CD14-positive monocyte (primary cell): ENCODE results near the gene SBF2. TPM values are rescaled to one million over a fixed set of nuclear protein-coding genes. Genes with fewer than 3 reads are reported as not detected.

Source experiments
- DNase-seq, 3 donors: peaks; one replicate each; pipeline ENCODE4 v3.0.0-alpha.2; 2011 to 2022
- H2AFZ ChIP-seq: 2 replicates; pipeline ENCODE4 v1.6.0; 2012; ENCODE audit warnings: mild to moderate bottlenecking, low read depth, low read length, inconsistent platforms; ENCODE audit not compliant: insufficient read depth, poor library complexity, severe bottlenecking
- H3K27ac ChIP-seq, 2 donors: 1 replicate in 1 of 2; 2 replicates in 1 of 2; pipeline ENCODE4 v1.5.1; 2012 to 2013; ENCODE audit warnings: low read length in 2 of 2, control low read depth in 1 of 2, inconsistent platforms in 1 of 2, low read depth in 1 of 2, mild to moderate bottlenecking in 1 of 2
- H3K27me3 ChIP-seq, 2 donors: one replicate each; pipeline versions ENCODE4 v1.6.0 to v1.6.1; 2011 to 2013; ENCODE audit warnings: low read length in 2 of 2; ENCODE audit not compliant: control insufficient read depth in 2 of 2, insufficient read depth in 2 of 2
- H3K36me3 ChIP-seq, 2 donors: replicated peaks in 1 of 2; 1 replicate in 1 of 2; 2 replicates in 1 of 2; pipeline versions ENCODE4 v1.5.1 to v1.6.1; 2012 to 2013; ENCODE audit warnings: low read length in 2 of 2, control low read depth in 1 of 2, inconsistent platforms in 1 of 2, mild to moderate bottlenecking in 1 of 2; ENCODE audit not compliant: insufficient read depth in 2 of 2, control insufficient read depth in 1 of 2
- H3K4me1 ChIP-seq, 2 donors: 1 replicate in 1 of 2; 2 replicates in 1 of 2; pipeline versions ENCODE4 v1.5.1 to v1.6.1; 2012 to 2013; ENCODE audit warnings: low read length in 2 of 2, control low read depth in 1 of 2, inconsistent platforms in 1 of 2, mild to moderate bottlenecking in 1 of 2, moderate library complexity in 1 of 2; ENCODE audit not compliant: insufficient read depth in 2 of 2, control insufficient read depth in 1 of 2
- H3K4me2 ChIP-seq: replicated peaks from 2 replicates; pipeline ENCODE3; 2012; ENCODE audit warnings: low read length, moderate library complexity, mild to moderate bottlenecking; ENCODE audit not compliant: poor library complexity, severe bottlenecking; ENCODE audit errors: extremely low read depth
- H3K4me3 ChIP-seq, 3 experiments: fragments of 200-600 bp in 1 of 3; sonication (generic) in 1 of 3; replicated peaks in 1 of 3; 1 replicate in 2 of 3; 2 replicates in 1 of 3; pipeline ENCODE4 v1.5.1; 2011 to 2013; ENCODE audit warnings: low read length in 3 of 3, mild to moderate bottlenecking in 3 of 3, control low read depth in 2 of 3, low read depth in 2 of 3, inconsistent platforms in 1 of 3, moderate library complexity in 1 of 3
- H3K79me2 ChIP-seq: 2 replicates; pipeline ENCODE4 v1.6.0; 2012; ENCODE audit warnings: mild to moderate bottlenecking, control low read depth, inconsistent platforms, low read length, moderate library complexity; ENCODE audit not compliant: insufficient read depth
- H3K9ac ChIP-seq: 2 replicates; pipeline ENCODE4 v1.6.0; 2017; ENCODE audit warnings: low read length, mild to moderate bottlenecking; ENCODE audit not compliant: insufficient read depth, poor library complexity, severe bottlenecking
- H3K9me3 ChIP-seq, 2 donors: replicated peaks in 1 of 2; 1 replicate in 1 of 2; 2 replicates in 1 of 2; pipeline versions ENCODE4 v1.5.1 to v1.6.1; 2012 to 2013; ENCODE audit warnings: low read length in 2 of 2, control low read depth in 1 of 2; ENCODE audit not compliant: control insufficient read depth in 1 of 2, insufficient read depth in 1 of 2
- H4K20me1 ChIP-seq: 2 replicates; pipeline ENCODE4 v1.6.0; 2012; ENCODE audit warnings: mild to moderate bottlenecking, low read length, control low read depth, moderate library complexity; ENCODE audit not compliant: insufficient read depth
- H3K27ac Mint-ChIP-seq, 7 donors: one replicate each; pipeline ENCODE4 v1.8.0; 2020; ENCODE audit warnings: mild to moderate bottlenecking in 7 of 7, mixed read lengths in 7 of 7, moderate library complexity in 6 of 7, inconsistent platforms in 2 of 7
- H3K27me3 Mint-ChIP-seq, 3 donors: one replicate each; pipeline ENCODE4 v1.8.0; 2021 to 2022; ENCODE audit warnings: low read depth in 3 of 3, mild to moderate bottlenecking in 3 of 3, mixed read lengths in 3 of 3, moderate library complexity in 3 of 3, inconsistent platforms in 1 of 3
- H3K36me3 Mint-ChIP-seq, 2 donors: one replicate each; pipeline ENCODE4 v1.8.0; 2020; ENCODE audit warnings: mixed read lengths in 2 of 2, inconsistent platforms in 1 of 2, mild to moderate bottlenecking in 1 of 2
- H3K4me1 Mint-ChIP-seq: one replicate; pipeline ENCODE4 v1.8.0; 2020; ENCODE audit warnings: mild to moderate bottlenecking, mixed read lengths
- H3K4me3 Mint-ChIP-seq, 2 donors: one replicate each; pipeline ENCODE4 v1.8.0; 2020; ENCODE audit warnings: mild to moderate bottlenecking in 2 of 2, mixed read lengths in 2 of 2, moderate library complexity in 1 of 2
- H3K9me3 Mint-ChIP-seq, 7 donors: one replicate each; pipeline ENCODE4 v1.8.0; 2020 to 2022; ENCODE audit warnings: mixed read lengths in 7 of 7, mild to moderate bottlenecking in 6 of 7, moderate library complexity in 6 of 7, inconsistent platforms in 2 of 7
- WGBS: methylation state at CpG from one replicate; pipeline ENCODE4 v1.1.5; 2013; ENCODE audit warnings: missing lambda C conversion rate; ENCODE audit not compliant: insufficient coverage; 5-methylcytosine and 5-hydroxymethylcytosine counted together
- intact Hi-C, 2 donors: fragments of 100-400 bp; cut with micrococcal nuclease; formaldehyde crosslinking; loops; one replicate each; pipeline versions ENCODE4 v1.15.0 to v1.15.1; 2023
- polyA plus RNA-seq, 3 donors: library from polyadenylated mRNA; depleted of rRNA in 1 of 3; unstranded in 2 of 3; stranded (reverse) in 1 of 3; fragments of 300-500 nt in 2 of 3; fragments of >200 nt in 1 of 3; fragmentation: Illumina TruSeq in 2 of 3; gene quantifications; 1 replicate in 2 of 3; 2 replicates in 1 of 3; pipeline ENCODE4 v1.2.3, GENCODE V29; 2012 to 2021
- TF ChIP-seq, protein P1 (sequence below): fragments of 200-600 bp; IDR thresholded peaks from one replicate; pipeline ENCODE4 v1.8.0; 2022; ENCODE audit warnings: antibody characterized with exemption, mild to moderate bottlenecking

Gene SBF2
- polyA plus RNA-seq, 3 donors, result 8.9 to 30.7 (median 16.4) TPM

DNA sequence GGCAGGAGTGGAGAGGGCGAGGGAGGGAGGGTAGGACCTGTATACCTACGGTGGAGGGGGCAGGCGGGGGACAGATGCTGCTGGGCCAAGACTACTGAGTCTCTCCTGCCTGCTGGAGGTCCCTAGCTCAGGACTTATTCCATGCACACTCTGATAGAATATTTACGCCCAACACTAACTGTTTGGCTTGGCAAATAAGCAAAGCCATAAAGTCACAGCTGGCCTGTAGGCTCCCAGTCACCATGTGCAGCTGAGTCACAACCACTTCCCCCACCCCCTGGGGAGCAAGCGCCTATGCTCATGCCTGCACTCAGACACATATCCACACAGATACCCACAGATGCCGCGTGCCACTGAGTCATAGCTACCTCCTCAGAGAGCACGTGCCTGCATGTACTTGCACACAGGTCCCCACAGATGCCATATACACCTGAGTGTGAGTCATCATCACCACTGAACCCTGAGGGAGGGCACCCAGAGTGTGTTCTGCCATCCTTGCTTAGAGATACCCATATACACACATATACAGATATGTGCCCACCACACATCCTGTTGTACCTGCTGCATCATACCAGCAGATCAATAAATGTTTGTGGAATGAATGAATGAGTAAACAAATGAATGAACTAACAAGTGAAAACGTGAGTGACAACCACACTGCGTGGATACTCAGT, 534.4 kb downstream of the SBF2 start:
- H3K9ac ChIP-seq, result peak overlapping the region; percentile 70
- peak; percentile 91 to 99 (median 93) for DNase-seq
- H3K79me2 ChIP-seq, result no peaks in the 10 kb centered on the region
- no peak overlapping the region for H3K4me3 ChIP-seq
- intact Hi-C loops, result loop anchor here (5.0 to 10.0 kb wide), 5 partner anchors 95 to 563 kb away; partner anchors contain the start of genes ADM (in 1 of the 2), SWAP70 (in 1 of the 2) and WEE1 (in 1 of the 2)
- no peaks in the 10 kb centered on the region for H3K36me3 ChIP-seq
- peaks cover 38% of the 10 kb centered on the region for H3K4me1 Mint-ChIP-seq
- H3K4me3 Mint-ChIP-seq, result peak overlapping the region; percentile 75 to 84
- no peaks in the 10 kb centered on the region for H4K20me1 ChIP-seq
- H3K36me3 Mint-ChIP-seq, result peaks cover 0 to 3% of the 10 kb centered on the region in 2 donors
- TF ChIP-seq, protein P1, sequence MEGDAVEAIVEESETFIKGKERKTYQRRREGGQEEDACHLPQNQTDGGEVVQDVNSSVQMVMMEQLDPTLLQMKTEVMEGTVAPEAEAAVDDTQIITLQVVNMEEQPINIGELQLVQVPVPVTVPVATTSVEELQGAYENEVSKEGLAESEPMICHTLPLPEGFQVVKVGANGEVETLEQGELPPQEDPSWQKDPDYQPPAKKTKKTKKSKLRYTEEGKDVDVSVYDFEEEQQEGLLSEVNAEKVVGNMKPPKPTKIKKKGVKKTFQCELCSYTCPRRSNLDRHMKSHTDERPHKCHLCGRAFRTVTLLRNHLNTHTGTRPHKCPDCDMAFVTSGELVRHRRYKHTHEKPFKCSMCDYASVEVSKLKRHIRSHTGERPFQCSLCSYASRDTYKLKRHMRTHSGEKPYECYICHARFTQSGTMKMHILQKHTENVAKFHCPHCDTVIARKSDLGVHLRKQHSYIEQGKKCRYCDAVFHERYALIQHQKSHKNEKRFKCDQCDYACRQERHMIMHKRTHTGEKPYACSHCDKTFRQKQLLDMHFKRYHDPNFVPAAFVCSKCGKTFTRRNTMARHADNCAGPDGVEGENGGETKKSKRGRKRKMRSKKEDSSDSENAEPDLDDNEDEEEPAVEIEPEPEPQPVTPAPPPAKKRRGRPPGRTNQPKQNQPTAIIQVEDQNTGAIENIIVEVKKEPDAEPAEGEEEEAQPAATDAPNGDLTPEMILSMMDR, result no peak
- H3K27me3 ChIP-seq, result no peaks in the 10 kb centered on the region
- H3K27me3 Mint-ChIP-seq, result peaks cover 5 to 8% (median 7%) of the 10 kb centered on the region in 3 donors
- peak overlapping the region; percentile 83 for H3K4me2 ChIP-seq
- H3K4me1 ChIP-seq, result peaks cover 19 to 24% of the 10 kb centered on the region in 2 donors
- peak overlapping the region in 1 of 2 donors; percentile 47 for H3K27ac ChIP-seq
- peak overlapping the region in 6 of 7 donors; percentile 64 to 94 (median 86) for H3K27ac Mint-ChIP-seq
- 43% methylated on average over 10 of the region's 10 CpGs for WGBS
- H3K9me3 Mint-ChIP-seq, result peaks cover 0 to 2% (median 0%) of the 10 kb centered on the region in 7 donors
- peak overlapping the region; percentile 96 for H2AFZ ChIP-seq
- no peaks in the 10 kb centered on the region for H3K9me3 ChIP-seq

DNA sequence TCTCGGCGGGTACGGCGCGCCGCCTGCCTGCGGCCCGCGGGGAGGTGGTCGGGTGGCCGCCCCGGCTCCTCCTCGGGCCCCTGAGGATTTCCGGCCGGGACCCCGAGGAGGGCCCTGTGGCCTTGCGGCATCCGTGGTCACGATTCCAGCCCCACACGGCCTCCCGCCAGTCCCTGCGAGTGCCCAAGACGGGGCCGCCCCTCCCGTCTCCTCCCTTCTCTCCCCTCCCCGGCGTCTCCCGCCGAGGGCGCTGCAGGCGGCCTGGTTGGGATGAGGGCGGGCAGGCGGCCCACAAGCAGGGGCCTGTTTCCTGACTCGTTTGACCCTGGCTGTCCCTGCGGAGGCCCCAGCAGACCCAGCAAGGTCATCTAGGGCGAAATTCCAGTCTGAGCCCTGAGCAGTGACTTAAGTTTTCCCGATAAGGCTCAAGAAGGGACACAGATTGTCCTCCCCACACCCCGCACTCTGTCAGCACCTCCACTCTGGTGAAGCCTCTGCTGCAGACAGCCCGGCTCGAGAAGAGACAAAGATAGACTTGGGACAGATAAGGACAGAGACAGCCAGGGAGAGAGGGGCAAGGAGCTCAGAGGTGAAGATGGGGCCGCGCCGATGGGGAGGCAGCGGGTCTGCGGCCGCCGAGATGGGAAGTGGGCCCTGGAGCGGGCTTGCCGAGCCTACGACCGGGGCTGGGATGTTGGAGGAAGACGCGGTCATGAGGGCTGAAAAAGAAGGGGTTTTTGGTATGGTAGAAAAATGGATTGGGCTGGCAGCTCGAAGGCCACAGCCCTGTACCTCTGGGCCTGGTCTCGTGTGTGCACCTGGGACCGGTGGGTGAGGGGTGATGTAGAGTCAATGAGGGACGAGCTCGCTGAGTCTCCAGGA, 535.1 kb downstream of the SBF2 start:
- peaks cover 0 to 2% (median 0%) of the 10 kb centered on the region in 7 donors for H3K9me3 Mint-ChIP-seq
- H4K20me1 ChIP-seq, result no peaks in the 10 kb centered on the region
- no peaks in the 10 kb centered on the region for H3K27me3 ChIP-seq
- DNase-seq, result peak; percentile 37 to 44 (median 43)
- H3K27ac ChIP-seq, result peak overlapping the region in 1 of 2 donors; percentile 75
- H3K4me3 Mint-ChIP-seq, result peak overlapping the region; percentile 75 to 84
- no peaks in the 10 kb centered on the region for H3K9me3 ChIP-seq
- H3K4me2 ChIP-seq, result peak overlapping the region; percentile 83
- TF ChIP-seq, protein P1, result no peak
- no peaks in the 10 kb centered on the region for H3K79me2 ChIP-seq
- H3K4me3 ChIP-seq, result peak overlapping the region; percentile 50 to 82 (median 66)
- H2AFZ ChIP-seq, result peak overlapping the region; percentile 96
- H3K9ac ChIP-seq, result peak overlapping the region; percentile 70
- intact Hi-C loops, result loop anchor here (5.0 to 10.0 kb wide), 5 partner anchors 94 to 563 kb away; partner anchors contain the start of genes ADM (in 1 of the 2), SWAP70 (in 1 of the 2) and WEE1 (in 1 of the 2)
- 17% methylated on average over 56 of the region's 58 CpGs for WGBS
- H3K27me3 Mint-ChIP-seq, result peaks cover 5 to 8% (median 7%) of the 10 kb centered on the region in 3 donors
- H3K36me3 ChIP-seq, result no peaks in the 10 kb centered on the region
- peaks cover 38% of the 10 kb centered on the region for H3K4me1 Mint-ChIP-seq
- H3K27ac Mint-ChIP-seq, result peak overlapping the region in 6 of 7 donors; percentile 64 to 94 (median 86)
- H3K36me3 Mint-ChIP-seq, result peaks cover 0 to 3% of the 10 kb centered on the region in 2 donors
- H3K4me1 ChIP-seq, result peaks cover 19 to 24% of the 10 kb centered on the region in 2 donors
